GM19455 (cell line): Measurements from ENCODE around the gene NOG.

Experiments used
- ATAC-seq: cut with Tn5 transposase; IDR thresholded peaks from one replicate; pipeline ENCODE4 v1.9.1; 2021; ENCODE audit not compliant: unreplicated experiment

NOG gene

DNA sequence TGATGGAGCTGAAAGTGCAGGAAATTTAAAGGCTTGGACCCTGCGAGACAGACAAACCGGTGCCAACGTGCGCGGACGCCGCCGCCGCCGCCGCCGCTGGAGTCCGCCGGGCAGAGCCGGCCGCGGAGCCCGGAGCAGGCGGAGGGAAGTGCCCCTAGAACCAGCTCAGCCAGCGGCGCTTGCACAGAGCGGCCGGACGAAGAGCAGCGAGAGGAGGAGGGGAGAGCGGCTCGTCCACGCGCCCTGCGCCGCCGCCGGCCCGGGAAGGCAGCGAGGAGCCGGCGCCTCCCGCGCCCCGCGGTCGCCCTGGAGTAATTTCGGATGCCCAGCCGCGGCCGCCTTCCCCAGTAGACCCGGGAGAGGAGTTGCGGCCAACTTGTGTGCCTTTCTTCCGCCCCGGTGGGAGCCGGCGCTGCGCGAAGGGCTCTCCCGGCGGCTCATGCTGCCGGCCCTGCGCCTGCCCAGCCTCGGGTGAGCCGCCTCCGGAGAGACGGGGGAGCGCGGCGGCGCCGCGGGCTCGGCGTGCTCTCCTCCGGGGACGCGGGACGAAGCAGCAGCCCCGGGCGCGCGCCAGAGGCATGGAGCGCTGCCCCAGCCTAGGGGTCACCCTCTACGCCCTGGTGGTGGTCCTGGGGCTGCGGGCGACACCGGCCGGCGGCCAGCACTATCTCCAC is at the start of gene NOG:
Gene NOG (plus strand): TSS at position 54 of the 674 bp plus-strand sequence. CDS start 525 bp downstream, at position 579.
- ATAC-seq = no peak

DNA sequence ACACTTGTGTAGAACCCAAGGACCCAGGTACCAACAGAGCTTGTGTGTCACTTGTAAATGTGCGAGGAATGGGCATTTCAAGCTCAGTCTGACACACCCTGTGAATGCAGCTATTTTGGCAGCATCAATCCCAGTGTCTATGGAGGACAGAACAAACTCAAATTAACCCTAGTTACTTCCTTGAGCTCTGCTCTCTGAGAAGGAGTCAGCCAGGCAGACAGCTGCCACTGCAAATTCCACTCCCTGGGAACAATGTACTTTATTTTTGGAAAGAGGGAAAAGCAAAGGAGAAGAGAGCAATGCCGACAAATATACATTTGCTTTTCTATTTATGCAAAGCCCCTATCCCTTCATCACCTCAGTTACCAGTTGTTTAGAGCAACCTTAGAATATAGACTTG is 48.4 kb upstream of the NOG start:
- no peak for ATAC-seq

DNA sequence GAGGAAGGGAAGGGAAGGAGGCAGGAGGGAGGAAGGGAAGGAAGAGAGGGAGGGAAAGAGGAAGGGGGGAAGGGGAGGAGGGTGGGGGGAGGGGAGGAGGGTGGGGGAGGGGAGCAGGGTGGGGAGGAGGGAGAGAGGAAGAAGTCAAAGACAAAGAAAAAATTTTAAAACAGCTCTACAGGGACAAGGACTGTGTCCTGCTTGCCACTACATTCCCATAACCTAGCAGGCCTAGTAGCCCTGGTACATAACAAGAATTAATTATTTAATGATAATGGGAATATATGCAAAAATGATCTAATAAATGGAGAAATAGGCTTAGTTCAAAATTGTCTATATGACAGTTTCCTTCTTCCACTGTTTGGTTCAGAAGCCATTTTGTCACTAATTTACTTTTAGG is 47.6 kb upstream of the NOG start:
- no peak for ATAC-seq

DNA sequence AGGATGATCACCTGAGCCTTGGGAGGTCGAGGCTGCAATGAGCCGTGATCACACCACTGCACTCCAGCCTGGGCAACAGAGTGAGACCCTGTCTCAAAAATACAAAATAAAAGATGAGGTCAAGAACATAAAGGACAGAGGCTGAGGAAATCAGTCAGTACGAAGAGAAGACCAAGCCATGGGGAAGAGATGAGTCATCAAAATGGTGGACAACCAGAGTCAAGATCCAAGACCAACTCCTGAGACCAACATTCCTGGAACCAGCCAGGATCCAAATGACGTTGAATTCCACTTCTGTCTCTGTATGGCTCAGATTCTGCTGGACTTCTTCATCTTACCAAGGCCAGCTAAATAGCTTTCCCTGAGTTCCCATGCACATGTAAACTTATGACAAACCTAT is 44.8 kb upstream of the NOG start:
- ATAC-seq = no peak

DNA sequence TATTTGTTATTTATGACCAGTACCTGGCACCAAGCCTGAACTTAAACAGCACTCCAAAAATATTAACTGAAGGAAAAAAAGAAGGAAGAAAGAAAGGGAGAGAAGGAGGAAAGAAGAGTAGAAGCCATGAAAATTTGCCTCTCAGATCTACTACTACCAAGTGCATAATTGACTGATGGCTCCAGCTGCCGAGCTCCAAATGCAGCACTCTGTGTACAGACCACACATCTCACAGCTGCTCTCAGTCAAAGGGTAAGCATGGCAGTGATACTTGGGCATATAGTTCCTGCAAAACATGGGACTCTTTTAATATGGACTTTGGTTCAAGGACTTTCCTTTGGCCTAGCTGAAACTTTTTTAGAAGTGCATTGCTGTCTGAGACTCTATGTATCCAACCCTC is 44.0 kb upstream of the NOG start:
- no peak for ATAC-seq

DNA sequence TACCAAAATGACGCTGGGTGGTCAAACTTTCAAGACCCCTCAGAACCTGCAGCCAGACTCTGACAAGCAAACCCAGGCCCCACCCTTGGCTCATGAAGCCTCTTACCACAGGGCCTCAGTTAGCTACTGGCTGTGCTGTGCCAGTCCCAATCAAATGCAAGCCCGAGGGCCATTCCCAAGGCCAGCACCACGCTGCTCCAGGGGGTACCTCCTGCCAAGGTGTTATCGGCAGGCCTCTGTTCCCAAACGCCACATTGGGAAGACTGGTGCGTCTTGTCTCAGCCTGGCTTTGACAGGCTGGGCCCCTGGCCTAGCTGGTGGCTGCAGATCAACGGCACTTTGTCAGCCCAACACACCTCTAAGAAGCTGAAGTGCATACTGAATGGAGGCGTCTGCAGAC is 35.8 kb upstream of the NOG start:
- ATAC-seq = no peak

DNA sequence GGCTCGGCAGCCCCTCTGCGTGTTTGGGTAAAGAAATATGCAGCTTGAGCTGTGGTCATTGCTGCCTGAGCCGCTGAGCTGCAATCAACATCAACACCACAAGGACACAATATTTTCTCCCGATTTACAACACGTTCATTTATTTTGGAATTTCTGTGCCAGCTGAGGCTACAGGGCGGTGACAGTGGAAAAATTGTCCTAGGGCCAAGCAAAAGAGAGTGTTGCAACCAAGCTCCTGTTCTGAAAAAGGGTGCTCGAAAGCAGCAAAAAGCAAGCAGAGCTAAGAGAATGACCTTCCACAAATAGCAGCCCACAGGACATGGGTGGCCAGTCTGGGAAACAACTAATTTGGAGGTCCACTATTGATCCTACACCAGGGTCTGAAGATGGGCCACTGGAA is 35.4 kb upstream of the NOG start:
- ATAC-seq = no peak

DNA sequence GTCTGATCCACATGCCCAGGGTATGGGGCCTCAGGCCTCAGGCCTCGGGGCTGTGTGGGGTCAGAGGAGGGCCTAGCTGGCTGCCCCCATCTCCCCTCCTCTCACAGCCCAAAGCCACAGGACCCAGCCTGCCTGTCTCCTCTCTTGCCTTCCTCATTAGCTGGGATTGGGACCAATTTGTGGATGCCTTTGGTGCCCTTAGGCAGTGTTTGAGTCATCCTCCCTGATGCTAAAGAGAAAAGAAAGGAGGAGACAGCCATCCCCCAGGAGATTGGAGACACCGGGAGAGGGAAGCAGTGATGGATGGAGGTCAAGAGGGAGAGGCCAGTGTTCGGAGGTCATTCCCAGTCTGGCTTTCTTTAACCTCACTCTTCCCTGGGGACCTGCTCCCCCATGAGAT is 23.3 kb upstream of the NOG start:
- no peak for ATAC-seq

DNA sequence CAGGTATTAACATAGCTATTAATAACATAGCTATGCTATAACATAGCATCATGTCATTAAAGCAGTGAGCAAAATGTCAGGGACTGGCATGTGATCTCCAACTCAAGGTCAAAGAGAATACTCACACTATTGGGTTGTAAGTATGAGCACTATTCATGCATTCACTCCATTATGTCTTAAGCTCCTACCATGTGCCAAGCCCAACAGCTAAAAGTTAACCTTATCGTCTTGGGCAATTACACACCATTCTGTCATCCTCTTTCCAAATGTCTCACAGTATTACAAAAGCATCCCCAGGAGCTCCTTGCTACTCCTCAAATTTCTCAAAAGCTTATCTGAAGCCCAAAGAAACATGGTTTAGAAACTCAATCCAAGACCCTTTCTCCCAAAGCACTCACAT is 22.0 kb upstream of the NOG start:
- no peak for ATAC-seq

DNA sequence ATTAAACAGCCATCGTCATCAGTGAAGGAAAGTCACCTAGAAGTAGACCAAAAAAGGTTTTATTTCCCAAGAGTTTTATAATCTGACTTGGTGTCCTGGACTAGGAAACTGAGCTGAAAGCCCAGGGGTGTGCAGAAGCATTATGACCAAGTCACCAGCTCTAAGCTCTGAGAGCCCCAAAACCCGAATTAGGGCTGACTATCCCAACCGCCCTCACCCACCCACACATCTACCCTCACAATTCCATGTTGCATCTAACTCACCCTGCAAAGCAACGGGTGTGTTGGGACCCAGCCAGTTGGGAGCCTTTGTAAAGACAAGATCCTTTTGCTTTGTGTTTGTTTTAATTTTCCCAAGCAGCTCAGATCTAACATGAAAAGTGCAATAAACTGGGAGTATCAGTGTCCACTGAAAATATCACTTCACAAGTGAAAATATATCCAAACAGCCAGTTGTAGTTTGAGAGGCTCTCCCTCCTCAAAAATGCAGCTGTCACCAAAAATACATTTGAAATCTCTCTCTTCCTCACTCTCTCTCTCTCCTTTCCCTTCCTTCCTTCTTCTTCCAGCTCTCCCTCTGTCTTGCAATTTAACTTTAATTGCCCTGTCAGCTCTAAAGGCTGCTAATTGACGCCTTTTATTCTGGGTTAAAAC is 16.2 kb upstream of the NOG start:
- ATAC-seq = no peak

DNA sequence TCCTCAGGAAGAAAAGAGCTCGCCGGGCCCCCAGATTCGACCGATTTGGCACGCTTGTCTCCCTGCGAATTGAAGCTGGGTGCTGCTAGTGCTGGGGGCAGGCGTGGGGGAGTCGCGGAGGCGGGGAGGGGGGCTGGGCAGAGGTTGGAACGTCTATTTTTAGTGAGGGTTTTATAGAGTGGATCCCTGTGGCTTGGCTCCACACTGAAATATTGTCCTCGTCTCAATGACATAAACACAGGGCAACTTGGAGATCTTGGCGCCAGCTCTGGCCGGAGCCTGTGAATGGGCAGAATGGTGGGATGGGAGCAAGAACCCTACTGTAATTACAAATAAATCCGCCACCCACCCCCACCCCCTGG is 15.7 kb upstream of the NOG start:
- no peak for ATAC-seq

DNA sequence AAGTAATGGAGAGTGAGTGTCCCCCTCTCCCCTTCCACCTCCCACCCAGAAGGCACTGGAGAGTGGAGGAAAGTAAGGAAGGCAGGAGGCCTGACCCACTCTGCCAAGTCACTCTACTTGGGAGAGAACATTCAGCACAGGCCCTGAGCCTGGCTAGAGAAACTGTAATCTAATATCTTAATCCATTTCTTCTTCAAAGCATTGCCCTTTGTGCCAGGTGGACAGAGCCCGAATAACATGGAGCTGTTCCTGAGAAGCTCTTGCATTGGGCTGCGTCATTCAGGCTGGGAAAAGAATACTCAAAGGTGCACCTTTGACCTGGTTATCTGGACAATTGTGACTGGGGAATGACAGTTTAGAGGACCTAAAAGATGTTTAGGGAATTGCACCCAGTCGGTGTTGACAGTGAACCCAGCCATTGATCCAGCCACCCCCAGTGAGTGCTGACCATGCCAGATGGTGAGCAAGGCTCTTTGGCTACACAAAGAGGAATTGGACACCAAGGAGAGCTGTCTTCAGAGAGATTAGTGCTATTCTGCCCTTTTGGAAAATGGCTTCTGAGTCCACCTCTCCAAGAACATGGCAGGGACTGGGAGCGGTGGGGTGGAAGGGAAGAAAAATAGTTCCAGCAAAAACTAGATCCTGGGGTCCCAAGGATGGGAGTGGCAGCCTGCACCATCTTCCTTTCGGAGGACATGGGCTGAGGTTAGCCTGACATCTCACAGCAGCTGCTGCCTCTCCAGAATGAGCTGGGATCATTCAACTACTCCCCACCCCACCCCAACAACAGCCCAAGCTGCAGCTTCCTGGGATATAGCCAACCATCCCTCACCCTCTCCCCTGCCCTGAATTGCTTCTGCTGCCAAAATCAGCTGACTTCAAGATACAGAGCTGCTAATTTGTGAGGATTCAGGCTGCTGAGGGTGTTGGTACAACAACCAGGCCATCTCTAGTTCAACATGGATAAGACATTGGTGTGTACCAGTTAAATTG is 11.6 kb upstream of the NOG start:
- no peak for ATAC-seq

DNA sequence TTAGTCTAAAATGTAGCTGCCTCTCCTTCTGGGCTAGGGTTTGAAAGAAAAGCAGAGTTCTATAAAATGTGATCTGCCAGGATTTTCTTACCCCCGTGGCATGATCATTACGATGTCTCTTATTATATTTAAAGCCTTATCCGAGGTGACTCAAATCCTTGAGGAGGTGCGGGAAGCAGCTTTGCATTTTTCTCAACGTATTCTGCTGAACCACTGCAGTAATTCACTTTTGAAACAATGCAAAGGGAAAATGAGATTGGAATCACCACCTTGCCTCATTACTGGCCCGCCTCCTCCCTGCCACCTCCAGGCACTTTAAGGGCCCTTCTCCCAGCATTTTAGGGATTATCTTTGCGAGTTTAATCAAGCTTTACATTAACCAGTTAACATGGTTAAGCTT is 9.7 kb upstream of the NOG start:
- ATAC-seq = no peak

DNA sequence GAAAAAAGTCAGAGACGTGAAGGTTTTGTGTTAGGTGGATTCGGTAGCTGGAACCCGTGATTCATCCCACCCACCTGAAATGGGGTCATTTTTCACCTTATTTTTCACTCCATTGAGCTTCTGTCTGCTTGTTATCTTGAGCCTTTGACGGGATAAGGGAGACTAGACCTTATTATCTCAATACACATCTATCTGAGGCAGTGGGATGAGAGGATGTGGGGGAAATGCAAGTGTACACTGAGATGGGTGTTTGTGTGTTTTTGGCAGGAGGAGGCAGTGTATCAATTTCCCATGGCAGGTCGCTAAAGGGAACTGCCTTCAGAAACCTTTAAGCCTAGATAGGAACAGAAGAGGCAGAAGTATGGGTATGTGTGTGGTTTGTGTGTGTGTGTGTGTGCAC is 6.2 kb upstream of the NOG start:
- ATAC-seq = no peak

DNA sequence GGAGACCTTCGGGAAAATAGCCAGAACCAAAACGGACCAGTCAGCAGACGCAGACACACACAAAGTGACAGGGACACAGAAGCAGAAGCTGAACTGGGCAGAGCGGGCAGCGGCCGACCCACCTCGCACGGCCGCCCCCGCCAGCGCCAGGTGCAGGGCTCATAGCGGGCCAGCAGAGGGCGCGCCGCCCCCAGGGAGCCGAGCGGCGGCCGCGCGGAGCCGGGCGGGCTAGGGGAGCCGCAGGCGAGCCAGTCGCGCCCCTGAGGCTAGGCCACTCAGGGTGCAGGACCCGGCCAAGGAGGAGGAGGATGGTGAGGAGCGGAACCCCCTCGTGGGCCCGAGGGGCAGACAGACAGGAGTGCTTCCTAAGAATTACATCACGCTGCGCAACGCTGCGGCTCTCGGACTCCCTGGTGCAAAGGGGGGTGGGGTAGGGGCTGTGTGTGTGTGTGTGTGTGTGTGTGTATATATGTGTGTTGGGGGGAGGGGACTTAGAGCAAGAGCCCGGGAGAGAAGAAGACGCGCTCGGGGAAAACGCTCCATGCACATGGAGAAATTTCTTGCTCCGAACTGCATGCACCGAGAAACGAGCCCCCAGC is 913 bp upstream of the NOG start:
- ATAC-seq = no peak

DNA sequence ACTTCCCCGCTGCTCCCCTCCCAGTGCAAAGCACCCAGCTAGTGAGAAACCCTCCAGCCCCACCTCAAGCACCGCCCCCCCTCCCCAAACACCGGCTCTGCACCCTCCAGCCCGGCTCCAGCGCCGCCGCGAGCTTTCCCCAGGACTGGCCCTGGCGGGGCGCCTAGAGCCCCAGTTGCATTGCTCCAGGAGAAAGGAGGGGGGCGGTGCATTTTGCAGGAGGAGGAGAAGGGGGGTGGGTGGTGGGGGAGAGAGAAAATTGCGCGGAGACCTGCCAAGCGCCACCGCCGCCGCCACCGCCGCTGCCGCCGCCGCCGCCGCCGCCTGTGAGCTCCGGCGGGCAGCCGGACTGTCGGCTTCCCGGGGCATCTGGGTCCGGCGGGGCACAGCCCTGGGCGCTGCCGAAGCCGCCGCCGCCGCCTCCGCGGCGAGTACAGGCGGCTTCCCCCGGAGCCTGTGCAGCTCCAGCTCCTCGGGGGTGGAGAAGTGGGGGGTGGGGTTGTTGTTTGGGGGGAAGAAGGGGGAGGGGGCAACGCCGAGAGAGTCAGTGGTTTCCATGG is 333 bp upstream of the NOG start:
- ATAC-seq = no peak

DNA sequence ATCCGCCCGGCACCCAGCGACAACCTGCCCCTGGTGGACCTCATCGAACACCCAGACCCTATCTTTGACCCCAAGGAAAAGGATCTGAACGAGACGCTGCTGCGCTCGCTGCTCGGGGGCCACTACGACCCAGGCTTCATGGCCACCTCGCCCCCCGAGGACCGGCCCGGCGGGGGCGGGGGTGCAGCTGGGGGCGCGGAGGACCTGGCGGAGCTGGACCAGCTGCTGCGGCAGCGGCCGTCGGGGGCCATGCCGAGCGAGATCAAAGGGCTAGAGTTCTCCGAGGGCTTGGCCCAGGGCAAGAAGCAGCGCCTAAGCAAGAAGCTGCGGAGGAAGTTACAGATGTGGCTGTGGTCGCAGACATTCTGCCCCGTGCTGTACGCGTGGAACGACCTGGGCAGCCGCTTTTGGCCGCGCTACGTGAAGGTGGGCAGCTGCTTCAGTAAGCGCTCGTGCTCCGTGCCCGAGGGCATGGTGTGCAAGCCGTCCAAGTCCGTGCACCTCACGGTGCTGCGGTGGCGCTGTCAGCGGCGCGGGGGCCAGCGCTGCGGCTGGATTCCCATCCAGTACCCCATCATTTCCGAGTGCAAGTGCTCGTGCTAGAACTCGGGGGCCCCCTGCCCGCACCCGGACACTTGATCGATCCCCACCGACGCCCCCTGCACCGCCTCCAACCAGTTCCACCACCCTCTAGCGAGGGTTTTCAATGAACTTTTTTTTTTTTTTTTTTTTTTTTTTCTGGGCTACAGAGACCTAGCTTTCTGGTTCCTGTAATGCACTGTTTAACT is 1.0 kb downstream of the NOG start:
- ATAC-seq = no peak

DNA sequence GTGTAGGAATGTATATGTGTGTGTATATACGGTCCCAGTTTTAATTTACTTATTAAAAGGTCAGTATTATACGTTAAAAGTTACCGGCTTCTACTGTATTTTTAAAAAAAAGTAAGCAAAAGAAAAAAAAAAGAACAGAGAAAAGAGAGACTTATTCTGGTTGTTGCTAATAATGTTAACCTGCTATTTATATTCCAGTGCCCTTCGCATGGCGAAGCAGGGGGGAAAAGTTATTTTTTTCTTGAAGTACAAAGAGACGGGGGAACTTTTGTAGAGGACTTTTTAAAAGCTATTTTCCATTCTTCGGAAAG is 1.6 kb downstream of the NOG start:
- ATAC-seq = no peak

DNA sequence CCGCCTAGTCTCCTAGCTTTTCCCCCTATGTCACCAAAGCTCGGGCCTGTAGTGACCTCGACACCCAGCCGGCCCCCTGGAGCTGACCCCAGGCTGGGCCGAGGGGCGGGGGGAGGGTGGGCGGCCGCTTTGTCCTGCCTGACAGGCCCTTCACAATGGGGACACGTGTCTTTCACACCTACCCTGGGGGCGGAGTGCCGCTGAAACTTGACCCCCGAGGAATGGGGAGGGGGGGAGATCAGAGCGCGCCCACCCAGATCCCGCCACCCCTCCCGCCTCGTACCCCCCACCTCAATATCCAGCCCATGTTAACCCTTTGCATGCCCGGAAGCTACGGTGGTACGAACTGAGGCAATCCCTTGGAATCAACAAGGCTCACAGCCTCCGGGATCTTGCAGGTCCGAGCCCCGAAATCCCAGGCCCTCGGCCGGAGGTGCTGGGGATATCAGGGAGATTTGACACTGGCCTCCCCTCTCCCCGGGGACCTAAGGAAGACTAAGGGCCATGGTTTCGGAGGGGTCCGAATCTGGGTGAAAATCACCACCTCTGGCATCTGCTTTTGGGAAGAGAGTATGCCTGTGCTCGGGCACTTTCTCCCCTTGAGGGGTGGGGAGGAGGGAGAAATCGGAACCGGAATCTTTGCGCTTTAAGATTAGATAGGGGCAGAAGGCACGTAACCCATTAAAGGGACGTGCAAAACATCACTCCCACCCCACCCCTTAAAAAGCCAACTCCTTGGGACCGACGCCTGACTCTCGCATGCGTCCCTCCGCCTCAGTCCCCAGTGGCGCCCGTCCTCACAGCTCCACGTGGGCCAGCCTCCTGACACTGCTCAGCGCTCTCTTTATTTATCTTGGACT is 2.6 kb downstream of the NOG start:
- no peak for ATAC-seq
